Cardiac septum (tissue), 1 donor: ENCODE data around the gene FEZF2. TPM values are rescaled to one million over a fixed set of nuclear protein-coding genes. Genes with fewer than 3 reads are reported as not detected.

Source experiments
- DNase-seq: peaks from one replicate; pipeline ENCODE4 v3.0.0-alpha.2; 2020; ENCODE audit warnings: low spot score
- intact Hi-C: fragments of 100-400 bp; cut with DNase I; formaldehyde crosslinking; loops from one replicate; pipeline ENCODE4 v1.14.0; 2022
- long read RNA-seq: library from polyadenylated mRNA; unstranded; transcript quantifications from one replicate; pipeline ENCODE4 v2.0.0, GENCODE V29; 2021
- total RNA-seq: library from RNA; stranded (reverse); fragmentation: NEBNext Ultra II Directional; extraction: Animal tissue kit (Norgen Biotek cat#: 25700); gene quantifications from one replicate; pipeline ENCODE4 v1.2.1, GENCODE V29; 2021
- donor health status: DM: no; HTN: no; CAD: no.

Gene FEZF2
- total RNA-seq, result not detected
- long read RNA-seq, result 0 reads

DNA sequence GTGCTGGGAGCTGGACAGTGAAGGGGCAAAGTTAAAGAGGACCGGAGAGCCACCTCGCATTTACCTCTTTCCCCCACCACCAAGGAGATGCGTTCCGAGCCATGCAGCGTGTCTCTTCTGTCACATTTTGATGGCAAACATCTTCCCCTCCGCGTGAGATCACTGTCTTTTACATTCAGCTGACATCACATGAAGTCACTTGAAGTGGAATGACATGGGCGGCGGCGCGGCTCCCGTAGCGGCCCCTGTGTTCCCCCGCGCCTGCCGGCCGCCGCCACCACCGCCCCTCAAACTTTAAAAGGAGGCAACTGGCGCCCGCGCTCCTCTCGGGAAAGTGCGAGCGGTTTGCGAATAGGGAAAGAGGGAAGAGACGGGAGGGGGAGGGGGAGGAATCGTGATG, at the start of gene FEZF2:
Gene FEZF2 (minus strand): TSS at position 336 of the 400 bp plus-strand sequence. CDS start 682 bp downstream, outside the sequence.
- no peak for DNase-seq
- intact Hi-C loops, result no loop called here

- DNase-seq, result no peak
- intact Hi-C loops, result no loop called here
Observed at GRCh38 chr3:62421207-62421606, 47.9 kb upstream of the FEZF2 start.

DNA sequence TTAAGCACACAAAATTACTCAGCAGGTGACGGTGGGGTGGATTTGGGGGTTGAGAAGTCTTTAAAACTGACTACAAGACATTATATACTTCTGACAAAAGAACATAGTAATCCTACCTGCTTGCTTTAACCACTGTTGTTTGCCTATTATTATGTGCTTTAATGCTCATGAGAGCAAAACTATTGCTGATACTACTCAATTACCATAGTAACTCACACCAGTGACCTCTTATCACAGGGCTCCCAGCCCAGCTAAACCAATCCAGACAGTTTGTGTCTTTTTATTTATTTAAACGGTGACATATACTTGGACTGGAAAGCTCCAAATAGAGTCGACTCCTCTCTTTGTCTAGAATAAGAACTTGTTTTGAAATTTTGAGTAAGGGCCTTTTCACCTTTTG, 42.8 kb upstream of the FEZF2 start:
- intact Hi-C loops, result no loop called here
- DNase-seq, result no peak

DNA sequence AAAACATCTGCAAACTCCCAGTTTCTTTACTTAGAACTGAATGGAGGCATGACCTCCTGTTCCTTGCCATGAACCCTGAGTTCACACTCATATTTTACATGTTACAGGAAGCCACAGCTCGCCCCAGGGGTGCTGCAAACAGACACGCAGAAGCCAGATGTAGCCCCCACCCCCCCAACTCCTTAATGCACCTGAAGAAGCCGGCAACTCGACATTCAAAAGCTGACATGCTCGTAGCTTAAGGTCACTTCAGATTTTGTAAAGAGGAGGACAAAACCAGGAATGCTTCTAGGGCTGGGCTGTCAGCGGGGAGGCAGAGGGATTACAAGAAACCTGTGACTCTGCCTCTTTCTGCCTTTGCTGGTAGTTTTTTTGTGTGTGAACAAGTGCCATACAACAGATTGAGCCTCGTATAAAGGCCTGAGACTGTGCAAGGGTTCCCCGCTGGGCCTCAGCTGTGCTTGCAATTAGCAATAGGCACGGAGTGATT, 42.0 kb upstream of the FEZF2 start:
- intact Hi-C loops, result no loop called here

GRCh38 chr3:62414786-62415185, 41.4 kb upstream of the FEZF2 start:
- intact Hi-C loops, result no loop called here
- DNase-seq, result no peak

More for the DNA sequence above, 42.0 kb upstream of the FEZF2 start:
- DNase-seq, result no peak

- intact Hi-C loops, result no loop called here
Observed at GRCh38 chr3:62413687-62414086, 40.3 kb upstream of the FEZF2 start.

GRCh38 chr3:62406945-62407344, 33.6 kb upstream of the FEZF2 start:
- DNase-seq, result no peak
- intact Hi-C loops, result no loop called here

More at GRCh38 chr3:62413687-62414086, 40.3 kb upstream of the FEZF2 start:
- DNase-seq, result no peak

GRCh38 chr3:62405566-62405965, 32.2 kb upstream of the FEZF2 start:
- intact Hi-C loops, result no loop called here
- DNase-seq, result no peak

- DNase-seq, result no peak
- intact Hi-C loops, result no loop called here
Observed at GRCh38 chr3:62405135-62405534, 31.8 kb upstream of the FEZF2 start.

DNA sequence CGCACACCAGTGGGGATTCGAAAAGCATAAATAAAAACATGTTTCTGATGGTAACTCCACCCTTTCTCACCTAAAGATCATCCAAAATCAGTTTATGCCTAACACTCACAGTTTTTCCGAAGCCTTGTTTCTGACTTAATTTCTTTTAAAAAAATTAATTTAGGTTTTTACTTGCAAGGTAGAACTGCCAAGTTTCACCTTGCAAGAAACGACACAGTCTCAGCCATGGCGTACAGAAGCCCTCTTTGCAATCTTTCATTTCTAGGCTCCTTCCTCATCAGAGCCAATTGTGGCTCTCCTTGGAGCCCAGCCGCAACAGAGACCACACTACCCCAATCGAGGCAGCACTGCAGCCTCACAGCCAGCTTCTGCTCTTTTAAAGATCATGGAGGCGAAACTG, 31.0 kb upstream of the FEZF2 start:
- intact Hi-C loops, result no loop called here
- DNase-seq, result no peak

- no peak for DNase-seq
- intact Hi-C loops, result no loop called here
Observed at GRCh38 chr3:62403765-62404164, 30.4 kb upstream of the FEZF2 start.

GRCh38 chr3:62392626-62393292, 19.4 kb upstream of the FEZF2 start:
- intact Hi-C loops, result no loop called here
- no peak for DNase-seq

DNA sequence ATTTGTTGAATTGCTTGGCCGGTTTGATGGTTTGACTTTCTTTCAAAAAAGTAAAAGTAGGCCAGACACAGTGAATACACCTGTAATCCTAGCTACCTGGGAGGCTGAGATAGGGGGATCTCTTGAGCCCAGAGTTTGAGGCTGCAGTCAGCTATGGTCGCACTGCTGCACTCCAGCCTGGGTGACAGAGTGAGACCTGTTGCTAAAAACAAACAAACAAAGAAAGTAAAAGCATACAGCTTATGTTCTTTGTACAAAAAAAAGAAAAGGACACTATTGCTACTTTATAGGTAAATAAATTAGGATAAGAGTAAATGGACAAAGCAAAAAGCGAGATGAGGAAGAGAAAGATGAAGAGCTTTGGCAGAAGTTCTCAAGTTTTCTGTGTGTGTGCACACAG, 13.9 kb upstream of the FEZF2 start:
- DNase-seq, result no peak
- intact Hi-C loops, result no loop called here

- intact Hi-C loops, result no loop called here
- no peak for DNase-seq
Observed at GRCh38 chr3:62379321-62379798, 6.0 kb upstream of the FEZF2 start.

DNA sequence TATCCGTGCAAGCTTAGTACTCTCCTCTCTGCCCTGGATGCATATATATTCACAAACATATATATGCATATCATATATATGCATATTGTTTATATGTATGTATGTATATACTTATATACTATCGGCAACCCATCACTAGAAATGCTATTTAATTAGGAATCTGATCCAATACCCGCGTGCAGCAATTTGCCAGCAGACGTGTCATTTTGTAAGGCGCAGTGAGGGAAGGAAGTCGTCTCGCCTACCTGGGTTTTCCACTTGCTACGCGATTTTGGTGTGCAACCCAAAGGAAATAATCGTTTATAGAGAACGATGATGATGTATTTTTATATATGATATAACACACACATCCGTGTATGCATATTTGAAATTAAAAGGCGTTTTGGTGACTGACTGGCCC, 5.6 kb upstream of the FEZF2 start:
- no peak for DNase-seq
- intact Hi-C loops, result no loop called here

DNA sequence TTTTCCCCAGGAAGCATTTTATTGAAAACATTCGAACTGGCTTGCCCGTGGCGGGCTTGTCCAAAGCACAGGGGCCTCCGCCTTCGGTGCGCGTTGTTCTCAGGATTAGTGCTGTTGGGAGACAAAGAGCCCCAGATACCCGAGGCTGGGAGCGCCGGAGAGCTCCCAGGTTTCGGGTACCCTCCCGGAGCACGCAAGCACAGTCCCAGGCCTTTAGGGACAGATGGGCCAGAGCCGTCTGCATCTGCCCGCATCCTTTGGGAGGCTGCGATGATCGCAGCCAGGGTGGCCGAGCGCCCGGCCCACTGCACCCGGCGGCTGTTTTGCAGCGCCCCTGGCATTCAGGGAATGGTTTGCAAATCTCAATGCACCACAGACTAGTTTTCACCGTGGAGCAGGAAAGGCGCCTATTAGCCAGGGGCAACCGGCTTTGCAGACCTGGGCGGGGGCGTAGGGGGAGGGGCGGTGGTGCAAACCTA, 5.0 kb upstream of the FEZF2 start:
- DNase-seq, result no peak
- intact Hi-C loops, result no loop called here

DNA sequence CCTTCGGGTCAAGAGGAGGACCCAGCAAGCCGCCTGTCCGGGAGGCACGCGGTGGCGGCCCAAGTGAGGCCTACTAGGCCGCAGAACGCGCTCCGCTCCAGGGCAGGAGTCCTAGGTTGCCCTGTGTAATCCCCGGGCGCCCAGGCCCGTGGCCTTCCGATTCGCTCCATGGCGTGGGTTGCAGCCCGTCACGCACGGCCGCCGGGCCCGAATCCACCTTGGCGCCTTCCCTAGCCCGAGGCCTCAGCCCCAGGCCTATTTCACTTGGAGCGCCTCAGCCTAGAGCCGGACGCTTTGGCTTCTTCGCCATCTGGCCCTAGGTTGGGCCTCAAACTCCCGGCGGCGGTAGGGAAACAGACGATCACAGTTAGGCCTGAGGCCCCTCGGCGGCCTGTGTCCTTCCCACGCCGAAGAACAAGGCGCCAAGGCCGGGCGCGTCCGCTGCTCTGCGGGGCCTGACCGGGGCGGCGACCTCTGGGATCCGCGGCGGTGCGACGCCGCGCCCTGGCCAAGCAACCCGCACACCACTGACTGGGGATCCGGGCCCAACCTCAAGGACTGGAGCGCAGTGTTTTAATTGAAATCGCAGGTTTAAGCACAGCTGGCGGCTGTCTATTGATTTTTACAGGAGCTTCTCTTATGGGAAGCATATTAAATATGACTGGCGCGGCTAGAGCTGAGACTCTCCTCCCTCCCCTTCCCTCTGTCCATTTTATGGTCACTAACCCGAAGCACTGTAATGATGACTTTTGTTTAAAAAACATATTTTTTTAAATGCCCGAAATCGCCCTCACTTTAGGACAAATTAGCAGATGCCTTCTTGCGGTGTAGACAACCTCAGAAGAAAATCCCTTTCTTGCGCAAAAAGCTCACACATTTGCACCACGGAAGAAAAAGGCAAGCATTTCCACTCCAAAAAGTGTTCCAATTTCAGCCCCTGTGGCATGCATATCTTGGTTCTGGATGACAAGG, 3.8 kb upstream of the FEZF2 start:
- intact Hi-C loops, result no loop called here
- DNase-seq, result no peak

DNA sequence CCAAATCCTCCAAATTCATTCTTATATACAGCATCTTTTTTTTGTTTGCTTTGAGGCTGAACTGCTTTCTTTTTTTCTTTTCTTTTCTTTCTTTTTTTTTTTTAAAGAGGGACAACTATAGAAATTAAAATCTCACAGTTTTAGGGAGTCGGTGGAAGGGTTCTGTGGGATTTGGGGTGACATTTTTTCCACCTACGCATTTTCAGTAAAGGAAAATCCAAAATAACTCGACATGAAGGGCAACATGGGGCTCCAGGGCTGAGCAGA, 3.0 kb upstream of the FEZF2 start:
- intact Hi-C loops, result no loop called here
- DNase-seq, result no peak

DNA sequence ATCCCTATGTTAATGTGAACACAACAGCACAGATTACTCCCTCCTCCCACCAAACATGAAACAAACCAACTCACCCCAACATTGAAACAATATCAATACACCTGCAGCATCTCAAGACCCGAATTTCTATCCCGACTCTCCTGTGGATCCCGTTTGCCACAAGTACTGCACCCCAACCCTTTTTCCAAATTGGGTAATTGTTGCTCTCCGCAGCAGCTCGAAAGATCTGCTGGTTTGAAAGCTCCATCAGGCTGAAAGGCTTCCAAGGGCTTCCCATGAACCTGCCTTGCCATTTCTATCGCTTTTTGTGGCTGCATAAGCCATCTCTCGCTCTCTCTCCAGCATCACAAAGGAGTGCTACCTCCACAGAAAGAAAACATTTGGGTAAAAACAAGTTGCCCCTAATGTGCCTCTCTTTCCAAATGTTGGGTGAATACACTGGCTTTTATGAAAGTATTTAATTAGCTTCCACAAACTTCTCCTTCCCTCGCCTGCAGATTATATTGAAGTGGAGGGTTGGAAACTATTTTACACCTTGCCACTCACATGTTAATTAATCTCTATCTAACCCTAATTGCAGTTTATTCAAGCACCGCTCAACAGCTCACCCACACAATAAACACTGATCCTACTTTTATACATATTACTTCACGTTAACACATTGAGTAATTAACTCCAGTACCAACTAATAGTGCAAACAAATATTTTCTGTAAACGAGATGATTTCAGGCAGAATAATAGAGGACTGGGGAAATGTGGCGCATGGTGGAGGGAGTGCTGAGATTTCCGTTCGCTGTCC, 2.5 kb upstream of the FEZF2 start:
- intact Hi-C loops, result no loop called here
- DNase-seq, result no peak
